Endothelial cell of umbilical vein (primary cell): ENCODE data around the gene DRAP1. TPM values are rescaled to one million over a fixed set of nuclear protein-coding genes. Genes with fewer than 3 reads are reported as not detected.

ENCODE experiments used
- BruUV-seq: library from RNA; stranded (reverse); fragments of 400-500 nt; replicated peaks from 2 replicates; lab custom pipeline; 2021; lab: Mats Ljungman, UMichigan
- CTCF ChIA-PET: fragments of 300-600, 350-600 bp; sonication (Branson Sonifier 250); formaldehyde crosslinking; loops from one replicate; lab custom pipeline; 2021; ENCODE audit warnings: antibody characterized with exemption, inconsistent platforms; lab: Charles Lee
- POLR2A ChIA-PET: fragments of 300-600, 350-600 bp; sonication (Branson Sonifier 250); formaldehyde crosslinking; loops from one replicate; lab custom pipeline; 2021; ENCODE audit warnings: antibody characterized with exemption, inconsistent platforms; lab: Charles Lee
- DNase-seq: peaks from one replicate; pipeline ENCODE4 v3.0.0-alpha.2; 2011; ENCODE audit warnings: low read depth, low spot score
- FAIRE-seq: peaks from 2 replicates; lab custom pipeline; 2011; peaks lifted over from hg19 to GRCh38; lab: Jason Lieb, UNC
- H2AFZ ChIP-seq: 2 replicates; pipeline ENCODE4 v1.6.0; 2012; ENCODE audit warnings: low read depth, low read length, control low read depth, inconsistent platforms
- H3K27ac ChIP-seq: 2 replicates; pipeline ENCODE4 v1.5.1; 2011; ENCODE audit warnings: low read depth, mild to moderate bottlenecking, control low read depth, low read length, moderate library complexity; ENCODE audit not compliant: insufficient read depth
- H3K27me3 ChIP-seq, 2 experiments: 2 replicates each; pipeline versions ENCODE4 v1.6.0 to v1.6.1; 2011; ENCODE audit warnings: low read length in 2 of 2, mixed read lengths in 1 of 2; ENCODE audit not compliant: control insufficient read depth in 2 of 2, insufficient read depth in 2 of 2
- H3K36me3 ChIP-seq, 2 experiments: 2 replicates in 1 of 2; 3 replicates in 1 of 2; pipeline ENCODE4 v1.5.1; 2011; ENCODE audit warnings: low read length in 2 of 2, mild to moderate bottlenecking in 1 of 2, moderate library complexity in 1 of 2; ENCODE audit not compliant: control insufficient read depth in 2 of 2, insufficient read depth in 2 of 2; ENCODE audit errors: extremely low read depth in 1 of 2
- H3K4me1 ChIP-seq: 3 replicates; pipeline ENCODE4 v1.5.1; 2011; ENCODE audit warnings: mild to moderate bottlenecking, low read length; ENCODE audit not compliant: control insufficient read depth, insufficient read depth; ENCODE audit errors: extremely low read depth
- H3K4me2 ChIP-seq: 2 replicates; pipeline ENCODE4 v1.6.1; 2011; ENCODE audit warnings: low read length, control low read depth, mixed read lengths; ENCODE audit not compliant: insufficient read depth
- H3K4me3 ChIP-seq, 3 experiments: fragments of 200-600 bp in 1 of 3; sonication (generic), shearing (Covaris generic) in 1 of 3; replicated peaks in 1 of 3; 2 replicates each; pipeline ENCODE4 v1.5.1; 2011 to 2016; ENCODE audit warnings: control low read depth in 3 of 3, low read length in 3 of 3, mild to moderate bottlenecking in 2 of 3, inconsistent platforms in 1 of 3, low read depth in 1 of 3, moderate library complexity in 1 of 3; ENCODE audit not compliant: insufficient read depth in 1 of 3
- H3K79me2 ChIP-seq: 2 replicates; pipeline ENCODE4 v1.6.0; 2012; ENCODE audit warnings: low read length, inconsistent platforms; ENCODE audit not compliant: control insufficient read depth, insufficient read depth
- H3K9ac ChIP-seq: replicated peaks from 2 replicates; pipeline ENCODE3; 2011; ENCODE audit warnings: low read length, control low read depth; ENCODE audit not compliant: insufficient read depth; ENCODE audit errors: extremely low read depth
- H3K9me1 ChIP-seq: replicated peaks from 3 replicates; pipeline ENCODE4 v1.6.0; 2011; ENCODE audit warnings: mild to moderate bottlenecking, low read length; ENCODE audit not compliant: control insufficient read depth, insufficient read depth; ENCODE audit errors: extremely low read depth
- H3K9me3 ChIP-seq: replicated peaks from 2 replicates; pipeline ENCODE4 v1.5.1; 2012; ENCODE audit warnings: low read length, inconsistent platforms; ENCODE audit not compliant: control insufficient read depth, insufficient read depth
- H4K20me1 ChIP-seq: replicated peaks from 2 replicates; pipeline ENCODE3; 2011; ENCODE audit warnings: mild to moderate bottlenecking, low read length; ENCODE audit not compliant: control insufficient read depth, insufficient read depth; ENCODE audit errors: extremely low read depth
- CTCF ChIP-seq, 2 donors: IDR thresholded peaks; 1 replicate in 1 of 2; 2 replicates in 1 of 2; pipeline ENCODE4 v1.5.1; 2011; ENCODE audit warnings: low read length in 2 of 2, mild to moderate bottlenecking in 2 of 2, moderate library complexity in 2 of 2, control low read depth in 1 of 2, inconsistent platforms in 1 of 2, low read depth in 1 of 2; ENCODE audit not compliant: insufficient read depth in 1 of 2; ENCODE audit errors: extremely low read depth in 1 of 2
- EZH2 ChIP-seq: IDR thresholded peaks from 2 replicates; pipeline ENCODE4 v1.6.1; 2012; ENCODE audit warnings: borderline replicate concordance, low read depth, mild to moderate bottlenecking, moderate library complexity, low read length, inconsistent platforms; ENCODE audit not compliant: severe bottlenecking
- FOS ChIP-seq: IDR thresholded peaks from 2 replicates; pipeline ENCODE4 v1.6.1; 2011; ENCODE audit warnings: mild to moderate bottlenecking, low read length, moderate library complexity, borderline replicate concordance; ENCODE audit not compliant: insufficient read depth
- GATA2 ChIP-seq: IDR thresholded peaks from 2 replicates; pipeline ENCODE4 v1.7.0; 2011; ENCODE audit warnings: low read depth, mild to moderate bottlenecking, moderate library complexity, mixed read lengths, low read length; ENCODE audit not compliant: insufficient read length, insufficient read depth
- JUN ChIP-seq: IDR thresholded peaks from 2 replicates; pipeline ENCODE4 v1.6.1; 2011; ENCODE audit warnings: borderline replicate concordance, low read depth; ENCODE audit not compliant: insufficient read length, insufficient read depth
- MAX ChIP-seq: IDR thresholded peaks from 2 replicates; pipeline ENCODE4 v1.6.1; 2011; ENCODE audit not compliant: insufficient read depth, insufficient read length
- MYC ChIP-seq: IDR thresholded peaks from one replicate; pipeline ENCODE4 v1.6.1; 2011; ENCODE audit warnings: mild to moderate bottlenecking, low read depth, low read length
- POLR2A ChIP-seq: IDR thresholded peaks from 2 replicates; pipeline ENCODE4 v1.6.1; 2012; ENCODE audit warnings: low read depth, mild to moderate bottlenecking, control low read depth, low read length
- POLR2AphosphoS5 ChIP-seq: IDR thresholded peaks from 2 replicates; pipeline ENCODE4 v1.6.1; 2012; ENCODE audit warnings: low read depth, mild to moderate bottlenecking, control low read depth, low read length, moderate library complexity; ENCODE audit not compliant: insufficient read depth
- dilution Hi-C: fragments of 300-500 bp; cut with MboI; formaldehyde crosslinking; loops from one replicate; pipeline ENCODE4 v1.15.0; 2019; ENCODE audit warnings: low sequenced_read_pairs; ENCODE audit not compliant: extremely low pct_ligation_motif_present
- intact Hi-C: fragments of 100-400 bp; cut with micrococcal nuclease; formaldehyde crosslinking; loops from one replicate; pipeline ENCODE4 v1.10.0; 2022
- polyA plus RNA-seq, 4 experiments: library from polyadenylated mRNA; depleted of rRNA in 3 of 4; stranded (reverse) in 3 of 4; unstranded in 1 of 4; fragments of >200 nt; gene quantifications; 2 replicates each; pipeline versions ENCODE4 v1.2.1 to v1.2.3, GENCODE V29; 2011 to 2012; ENCODE audit warnings: missing spikeins in 1 of 4
- total RNA-seq: library from RNA; stranded (reverse); gene quantifications from 2 replicates; pipeline ENCODE4 v1.2.3, GENCODE V29; 2021

The DRAP1 gene
- total and polyA plus RNA-seq, 2 donors (not counting 3 experiments of a cell fraction or from before 2014, with no cell fraction given), result 74.9 to 114 TPM

- TF ChIP-seq POLR2A (no peak), MAX (no peak), FOS (no peak), CTCF (IDR thresholded peaks at IDR 0.05; ENCODE audit: extremely low read depth in 1 of 2, insufficient read depth in 1 of 2, low read depth in 1 of 2, low read length in 2 of 2) (no peak), POLR2AphosphoS5 (no peak), MYC (no peak), JUN (no peak), EZH2 (no peak), GATA2 (no peak)
- peak overlapping the region; percentile 96 for H3K4me2 ChIP-seq
- H3K9me3 ChIP-seq, result no peaks in the 10 kb centered on the region
- H3K27me3 ChIP-seq, result no peaks in the 10 kb centered on the region
- H3K4me1 ChIP-seq, result peaks cover 11% of the 10 kb centered on the region
- no peak for DNase-seq
- H3K27ac ChIP-seq, result peak overlapping the region; percentile 30
- no peaks in the 10 kb centered on the region for H3K9me1 ChIP-seq
- dilution Hi-C loops (no loop called here), intact Hi-C loops (no loop called here)
- TSS peak; percentile 65 for BruUV-seq
- ChIA-PET CTCF (interaction anchor here (2.2 kb wide), 1 partner anchor 73 kb away, joined by 8 read pairs; the partner anchor contains the start of gene FIBP), POLR2A (interaction anchor here (0.6 kb wide), 1 partner anchor 65 kb away, joined by 4 read pairs; no protein-coding TSS in a partner anchor)
- no peak overlapping the region for H2AFZ ChIP-seq
- H3K4me3 ChIP-seq, result peak overlapping the region; percentile 79 to 98 (median 90)
- peak; percentile 40 for FAIRE-seq
- no peaks in the 10 kb centered on the region for H4K20me1 ChIP-seq
- peaks cover 6 to 31% of the 10 kb centered on the region in 2 experiments for H3K36me3 ChIP-seq
- H3K9ac ChIP-seq, result peak overlapping the region; percentile 91
- peaks cover 28% of the 10 kb centered on the region for H3K79me2 ChIP-seq
Observed at GRCh38 chr11:65962141-65962564, 42.9 kb downstream of the DRAP1 start.
